ENCODE results near the gene CCDC178. TPM values are rescaled to one million over a fixed set of nuclear protein-coding genes. Genes with fewer than 3 reads are reported as not detected.
"Not testable (repeated sequence)": the region's sequence is repeated elsewhere in the genome, so short reads cannot be mapped to it uniquely, and the experiment has no call there.

The CCDC178 gene
- total RNA-seq, 1 donor from 2014 or later: not detected

GRCh38 chr18:33184175-33184574, 256.3 kb downstream of the CCDC178 start:
- no peak overlapping the region for H3K27ac ChIP-seq (ENCODE audit: low read depth, low read length)

GRCh38 chr18:33183136-33183535, 257.4 kb downstream of the CCDC178 start:
- Histone ChIP-seq H3K9me3 (ENCODE audit: control insufficient read depth in 3 of 3, low read length in 3 of 3) (no peaks in the 10 kb centered on the region), H3K9ac (ENCODE audit: low read depth in 1 of 3, low read length in 3 of 3) (no peak overlapping the region), H3K4me1 (ENCODE audit: control insufficient read depth in 3 of 3, insufficient read depth in 3 of 3, low read length in 3 of 3) (no peaks in the 10 kb centered on the region), H3K4me3 (ENCODE audit: low read length in 3 of 3) (no peak overlapping the region), H3K36me3 (ENCODE audit: control insufficient read depth in 3 of 3, insufficient read depth in 3 of 3, low read length in 3 of 3) (no peaks in the 10 kb centered on the region), H3K27ac (ENCODE audit: low read depth, low read length) (no peak overlapping the region), H3K27me3 (ENCODE audit: control insufficient read depth in 3 of 3, insufficient read depth in 3 of 3, low read length in 3 of 3) (no peaks in the 10 kb centered on the region)

More at GRCh38 chr18:33184175-33184574, 256.3 kb downstream of the CCDC178 start:
- no peaks in the 10 kb centered on the region for H3K4me1 ChIP-seq (ENCODE audit: control insufficient read depth in 3 of 3, insufficient read depth in 3 of 3, low read length in 3 of 3)
- no peaks in the 10 kb centered on the region for H3K9me3 ChIP-seq (ENCODE audit: control insufficient read depth in 3 of 3, low read length in 3 of 3)
- no peaks in the 10 kb centered on the region for H3K27me3 ChIP-seq (ENCODE audit: control insufficient read depth in 3 of 3, insufficient read depth in 3 of 3, low read length in 3 of 3)
- H3K4me3 ChIP-seq (ENCODE audit: low read length in 3 of 3): no peak overlapping the region
- H3K9ac ChIP-seq (ENCODE audit: low read depth in 1 of 3, low read length in 3 of 3): no peak overlapping the region
- H3K36me3 ChIP-seq (ENCODE audit: control insufficient read depth in 3 of 3, insufficient read depth in 3 of 3, low read length in 3 of 3): no peaks in the 10 kb centered on the region

- Histone ChIP-seq H3K4me1 (ENCODE audit: control insufficient read depth in 3 of 3, insufficient read depth in 3 of 3, low read length in 3 of 3) (no peaks in the 10 kb centered on the region), H3K4me3 (ENCODE audit: low read length in 3 of 3) (no peak overlapping the region), H3K27ac (ENCODE audit: low read depth, low read length) (no peak overlapping the region), H3K27me3 (ENCODE audit: control insufficient read depth in 3 of 3, insufficient read depth in 3 of 3, low read length in 3 of 3) (no peaks in the 10 kb centered on the region), H3K9ac (ENCODE audit: low read depth in 1 of 3, low read length in 3 of 3) (no peak overlapping the region), H3K36me3 (ENCODE audit: control insufficient read depth in 3 of 3, insufficient read depth in 3 of 3, low read length in 3 of 3) (no peaks in the 10 kb centered on the region), H3K9me3 (ENCODE audit: control insufficient read depth in 3 of 3, low read length in 3 of 3) (no peaks in the 10 kb centered on the region)
These were observed 259.5 kb downstream of the CCDC178 start for GRCh38 chr18:33181016-33181415.

- H3K4me1 ChIP-seq (ENCODE audit: control insufficient read depth in 3 of 3, insufficient read depth in 3 of 3, low read length in 3 of 3): no peaks in the 10 kb centered on the region
- no peak overlapping the region for H3K4me3 ChIP-seq (ENCODE audit: low read length in 3 of 3)
- H3K36me3 ChIP-seq (ENCODE audit: control insufficient read depth in 3 of 3, insufficient read depth in 3 of 3, low read length in 3 of 3): no peaks in the 10 kb centered on the region
- no peaks in the 10 kb centered on the region for H3K9me3 ChIP-seq (ENCODE audit: control insufficient read depth in 3 of 3, low read length in 3 of 3)
- no peak overlapping the region for H3K9ac ChIP-seq (ENCODE audit: low read depth in 1 of 3, low read length in 3 of 3)
- H3K27me3 ChIP-seq (ENCODE audit: control insufficient read depth in 3 of 3, insufficient read depth in 3 of 3, low read length in 3 of 3): no peaks in the 10 kb centered on the region
- H3K27ac ChIP-seq (ENCODE audit: low read depth, low read length): no peak overlapping the region
These were observed 271.3 kb downstream of the CCDC178 start for GRCh38 chr18:33169218-33169617.

GRCh38 chr18:33164121-33164520, 276.4 kb downstream of the CCDC178 start:
- H3K9ac ChIP-seq (ENCODE audit: low read depth in 1 of 3, low read length in 3 of 3); H3K36me3 ChIP-seq (ENCODE audit: control insufficient read depth in 3 of 3, insufficient read depth in 3 of 3, low read length in 3 of 3); H3K4me3 ChIP-seq (ENCODE audit: low read length in 3 of 3); H3K9me3 ChIP-seq (ENCODE audit: control insufficient read depth in 3 of 3, low read length in 3 of 3); H3K4me1 ChIP-seq (ENCODE audit: control insufficient read depth in 3 of 3, insufficient read depth in 3 of 3, low read length in 3 of 3); H3K27ac ChIP-seq (ENCODE audit: low read depth, low read length); H3K27me3 ChIP-seq (ENCODE audit: control insufficient read depth in 3 of 3, insufficient read depth in 3 of 3, low read length in 3 of 3): not testable (repeated sequence)

GRCh38 chr18:33161131-33161530, 279.4 kb downstream of the CCDC178 start:
- Histone ChIP-seq H3K27ac (ENCODE audit: low read depth, low read length) (no peak overlapping the region), H3K9me3 (ENCODE audit: control insufficient read depth in 3 of 3, low read length in 3 of 3) (no peaks in the 10 kb centered on the region), H3K9ac (ENCODE audit: low read depth in 1 of 3, low read length in 3 of 3) (no peak overlapping the region), H3K27me3 (ENCODE audit: control insufficient read depth in 3 of 3, insufficient read depth in 3 of 3, low read length in 3 of 3) (no peaks in the 10 kb centered on the region), H3K4me3 (ENCODE audit: low read length in 3 of 3) (no peak overlapping the region), H3K36me3 (ENCODE audit: control insufficient read depth in 3 of 3, insufficient read depth in 3 of 3, low read length in 3 of 3) (no peaks in the 10 kb centered on the region), H3K4me1 (ENCODE audit: control insufficient read depth in 3 of 3, insufficient read depth in 3 of 3, low read length in 3 of 3) (no peaks in the 10 kb centered on the region)

- Histone ChIP-seq H3K27me3 (ENCODE audit: control insufficient read depth in 3 of 3, insufficient read depth in 3 of 3, low read length in 3 of 3) (no peaks in the 10 kb centered on the region), H3K36me3 (ENCODE audit: control insufficient read depth in 3 of 3, insufficient read depth in 3 of 3, low read length in 3 of 3) (no peaks in the 10 kb centered on the region), H3K9ac (ENCODE audit: low read depth in 1 of 3, low read length in 3 of 3) (no peak overlapping the region), H3K4me3 (ENCODE audit: low read length in 3 of 3) (no peak overlapping the region), H3K4me1 (ENCODE audit: control insufficient read depth in 3 of 3, insufficient read depth in 3 of 3, low read length in 3 of 3) (no peaks in the 10 kb centered on the region), H3K9me3 (ENCODE audit: control insufficient read depth in 3 of 3, low read length in 3 of 3) (no peaks in the 10 kb centered on the region), H3K27ac (ENCODE audit: low read depth, low read length) (no peak overlapping the region)
These were observed 281.4 kb downstream of the CCDC178 start for GRCh38 chr18:33159151-33159550.

GRCh38 chr18:33157893-33158292, 282.6 kb downstream of the CCDC178 start:
- H3K4me3 ChIP-seq (ENCODE audit: low read length in 3 of 3): no peak overlapping the region
- H3K4me1 ChIP-seq (ENCODE audit: control insufficient read depth in 3 of 3, insufficient read depth in 3 of 3, low read length in 3 of 3): no peaks in the 10 kb centered on the region
- H3K27ac ChIP-seq (ENCODE audit: low read depth, low read length): no peak overlapping the region
- H3K27me3 ChIP-seq (ENCODE audit: control insufficient read depth in 3 of 3, insufficient read depth in 3 of 3, low read length in 3 of 3): no peaks in the 10 kb centered on the region
- no peak overlapping the region for H3K9ac ChIP-seq (ENCODE audit: low read depth in 1 of 3, low read length in 3 of 3)
- no peaks in the 10 kb centered on the region for H3K36me3 ChIP-seq (ENCODE audit: control insufficient read depth in 3 of 3, insufficient read depth in 3 of 3, low read length in 3 of 3)
- no peaks in the 10 kb centered on the region for H3K9me3 ChIP-seq (ENCODE audit: control insufficient read depth in 3 of 3, low read length in 3 of 3)

GRCh38 chr18:33156906-33157470, 283.5 kb downstream of the CCDC178 start:
- Histone ChIP-seq H3K36me3 (ENCODE audit: control insufficient read depth in 3 of 3, insufficient read depth in 3 of 3, low read length in 3 of 3) (no peaks in the 10 kb centered on the region), H3K27ac (ENCODE audit: low read depth, low read length) (no peak overlapping the region), H3K27me3 (ENCODE audit: control insufficient read depth in 3 of 3, insufficient read depth in 3 of 3, low read length in 3 of 3) (no peaks in the 10 kb centered on the region), H3K9ac (ENCODE audit: low read depth in 1 of 3, low read length in 3 of 3) (no peak overlapping the region), H3K9me3 (ENCODE audit: control insufficient read depth in 3 of 3, low read length in 3 of 3) (no peaks in the 10 kb centered on the region), H3K4me1 (ENCODE audit: control insufficient read depth in 3 of 3, insufficient read depth in 3 of 3, low read length in 3 of 3) (no peaks in the 10 kb centered on the region), H3K4me3 (ENCODE audit: low read length in 3 of 3) (no peak overlapping the region)

GRCh38 chr18:33154049-33154448, 286.5 kb downstream of the CCDC178 start:
- Histone ChIP-seq H3K27me3 (ENCODE audit: control insufficient read depth in 3 of 3, insufficient read depth in 3 of 3, low read length in 3 of 3) (no peaks in the 10 kb centered on the region), H3K27ac (ENCODE audit: low read depth, low read length) (no peak overlapping the region), H3K9ac (ENCODE audit: low read depth in 1 of 3, low read length in 3 of 3) (no peak overlapping the region), H3K36me3 (ENCODE audit: control insufficient read depth in 3 of 3, insufficient read depth in 3 of 3, low read length in 3 of 3) (no peaks in the 10 kb centered on the region), H3K9me3 (ENCODE audit: control insufficient read depth in 3 of 3, low read length in 3 of 3) (no peaks in the 10 kb centered on the region), H3K4me1 (ENCODE audit: control insufficient read depth in 3 of 3, insufficient read depth in 3 of 3, low read length in 3 of 3) (no peaks in the 10 kb centered on the region), H3K4me3 (ENCODE audit: low read length in 3 of 3) (no peak overlapping the region)

- no peaks in the 10 kb centered on the region for H3K27me3 ChIP-seq (ENCODE audit: control insufficient read depth in 3 of 3, insufficient read depth in 3 of 3, low read length in 3 of 3)
- H3K27ac ChIP-seq (ENCODE audit: low read depth, low read length): no peak overlapping the region
- no peaks in the 10 kb centered on the region for H3K9me3 ChIP-seq (ENCODE audit: control insufficient read depth in 3 of 3, low read length in 3 of 3)
- no peaks in the 10 kb centered on the region for H3K4me1 ChIP-seq (ENCODE audit: control insufficient read depth in 3 of 3, insufficient read depth in 3 of 3, low read length in 3 of 3)
- H3K36me3 ChIP-seq (ENCODE audit: control insufficient read depth in 3 of 3, insufficient read depth in 3 of 3, low read length in 3 of 3): no peaks in the 10 kb centered on the region
- no peak overlapping the region for H3K9ac ChIP-seq (ENCODE audit: low read depth in 1 of 3, low read length in 3 of 3)
- H3K4me3 ChIP-seq (ENCODE audit: low read length in 3 of 3): no peak overlapping the region
These were observed 288.1 kb downstream of the CCDC178 start for GRCh38 chr18:33152376-33152775.
